Spleen (tissue), 7 donors: ENCODE data around the gene PTPRN2.

ENCODE experiments used
- CTCF ChIP-seq, 11 experiments: fragments of 200-600 bp in 7 of 11; fragments of 450-650 bp in 4 of 11; sonication (generic) in 4 of 11; IDR thresholded peaks in 8 of 11; conservative IDR thresholded peaks in 3 of 11; 1 replicate in 7 of 11; 2 replicates in 4 of 11; pipeline versions ENCODE4 v1.4.0 to v1.8.0; 2016 to 2021; ENCODE audit warnings: antibody characterized with exemption in 11 of 11, inconsistent platforms in 4 of 11, mild to moderate bottlenecking in 1 of 11
- POLR2A ChIP-seq, 3 donors: fragments of 450-650 bp; IDR thresholded peaks; one replicate each; pipeline ENCODE4 v1.5.1; 2017; ENCODE audit warnings: antibody characterized with exemption in 3 of 3, mild to moderate bottlenecking in 1 of 3
- POLR2AphosphoS5 ChIP-seq, 3 donors: sonication (generic); formaldehyde crosslinking; IDR thresholded peaks; one replicate each; pipeline ENCODE4 v1.5.1; 2017; ENCODE audit warnings: antibody characterized with exemption in 3 of 3
- donor health status: DM: no; HTN: no; CAD: no; lungs with moderate emphysema.
- donor health status: DM: no; HTN: no; CAD: no.
- donor health status: DM: no; HTN: no; CAD: no.

GRCh38 chr7:158533386-158534133 is 54.1 kb downstream of the PTPRN2 start:
- no peak for TF ChIP-seq POLR2A (IDR thresholded peaks at IDR 0.05)
- TF ChIP-seq CTCF (IDR thresholded peaks at IDR 0.05 in 8 of 11, conservative IDR thresholded peaks at IDR 0.05 in 3 of 11) = no peak
- TF ChIP-seq POLR2AphosphoS5 (IDR thresholded peaks at IDR 0.05) = no peak
